Measurements from ENCODE around the gene HECTD4.
"Not testable (repeated sequence)": the region's sequence is repeated elsewhere in the genome, so short reads cannot be mapped to it uniquely, and the experiment has no call there.

HECTD4 gene

DNA sequence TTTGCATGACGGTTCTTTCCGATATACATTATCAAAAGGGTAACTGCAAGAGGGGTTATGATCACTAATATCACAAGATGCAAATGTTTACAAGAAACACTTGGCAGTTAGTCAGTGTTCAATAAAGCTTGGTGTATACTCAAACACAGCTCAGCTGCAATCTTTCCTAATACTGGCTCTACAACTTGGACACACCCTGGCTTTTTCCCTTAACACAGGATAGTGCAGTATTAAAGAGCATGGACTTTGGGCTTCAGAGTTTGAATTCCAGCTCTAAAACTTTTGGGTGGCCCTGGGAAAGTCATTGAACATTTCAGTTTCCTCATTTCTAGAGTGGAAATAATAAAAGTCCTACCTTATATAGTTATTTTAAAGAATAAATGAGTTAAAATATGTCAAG lies 107.0 kb downstream of the HECTD4 start:
- Mint-ChIP-seq H3K4me3 (no peak overlapping the region), H3K27ac (no peak overlapping the region), H3K36me3 (ENCODE audit: low read depth) (peaks cover 73% of the 10 kb centered on the region), H3K4me1 (ENCODE audit: low read depth) (no peaks in the 10 kb centered on the region), H3K9me3 (no peaks in the 10 kb centered on the region), H3K27me3 (no peaks in the 10 kb centered on the region)
- intact Hi-C loops (cut with micrococcal nuclease) = no loop called here

DNA sequence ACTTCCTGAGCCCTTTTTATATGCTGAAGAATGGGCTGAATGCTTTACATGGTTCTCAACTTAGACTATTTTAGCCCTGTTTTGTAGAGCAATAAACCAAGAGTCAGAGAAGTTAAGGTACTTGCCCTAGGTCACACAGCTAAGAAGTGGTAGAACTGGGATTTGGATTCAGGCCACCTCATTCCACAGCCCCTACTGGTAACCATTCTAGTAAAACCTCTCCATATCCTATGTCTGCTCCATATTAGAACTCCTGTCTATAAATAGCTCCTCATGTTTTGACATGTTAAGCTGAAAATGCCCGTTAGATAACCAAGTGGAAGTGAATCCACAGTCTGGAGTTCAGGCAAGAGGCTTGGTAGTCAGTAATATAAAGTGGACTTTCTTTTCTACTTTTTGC lies 111.6 kb downstream of the HECTD4 start:
- intact Hi-C loops (cut with micrococcal nuclease) = no loop called here
- Mint-ChIP-seq H3K9me3 (no peaks in the 10 kb centered on the region), H3K4me3 (no peak overlapping the region), H3K4me1 (ENCODE audit: low read depth) (no peaks in the 10 kb centered on the region), H3K27me3 (no peaks in the 10 kb centered on the region), H3K36me3 (ENCODE audit: low read depth) (peaks cover 79% of the 10 kb centered on the region), H3K27ac (no peak overlapping the region)

DNA sequence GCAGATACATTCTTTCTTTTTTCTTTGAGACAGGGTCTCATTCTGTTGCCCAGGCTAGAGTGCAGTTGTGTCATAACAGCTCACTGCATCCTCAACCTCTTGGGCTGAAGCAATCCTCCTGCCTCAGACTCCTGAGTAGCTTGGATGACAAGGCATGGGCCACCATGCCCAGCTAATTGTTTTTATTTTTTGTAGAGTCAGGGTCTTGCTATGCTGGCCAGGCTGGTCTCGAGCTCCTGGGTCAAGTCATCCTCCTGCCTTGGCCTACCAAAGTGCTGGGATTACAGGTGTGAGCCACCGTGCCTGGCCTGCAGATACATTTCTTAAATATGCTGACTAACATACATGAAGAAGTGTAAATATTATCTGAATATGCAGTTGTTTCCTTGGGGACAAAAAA lies 115.8 kb downstream of the HECTD4 start:
- Mint-ChIP-seq H3K36me3 (ENCODE audit: low read depth) (peaks cover 77% of the 10 kb centered on the region), H3K4me3 (no peak overlapping the region), H3K9me3 (no peaks in the 10 kb centered on the region), H3K27ac (no peak overlapping the region), H3K27me3 (no peaks in the 10 kb centered on the region), H3K4me1 (ENCODE audit: low read depth) (no peaks in the 10 kb centered on the region)
- intact Hi-C loops (cut with micrococcal nuclease) = no loop called here

DNA sequence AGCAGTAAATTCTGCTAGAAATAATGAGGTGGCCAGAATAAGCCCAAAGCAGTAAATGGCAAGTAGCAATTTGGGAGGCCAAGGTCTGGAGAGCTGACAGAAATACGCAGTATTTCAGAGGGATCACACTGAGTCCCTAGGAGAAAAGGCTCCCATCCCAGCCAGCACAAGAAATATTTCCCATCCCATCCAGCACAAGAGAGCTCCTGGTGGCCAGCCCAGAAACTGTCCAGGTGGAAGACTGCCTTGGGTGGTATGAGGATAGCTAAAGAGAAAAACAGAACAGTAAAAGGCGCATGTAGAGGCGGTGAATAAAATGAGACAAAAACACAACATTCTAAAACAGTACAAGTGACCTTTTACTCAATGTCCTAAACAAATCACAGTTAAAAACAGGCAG lies 120.7 kb downstream of the HECTD4 start:
- Mint-ChIP-seq H3K36me3 (ENCODE audit: low read depth) (peaks cover 82% of the 10 kb centered on the region), H3K27ac (no peak overlapping the region)
- intact Hi-C loops (cut with micrococcal nuclease) = no loop called here

DNA sequence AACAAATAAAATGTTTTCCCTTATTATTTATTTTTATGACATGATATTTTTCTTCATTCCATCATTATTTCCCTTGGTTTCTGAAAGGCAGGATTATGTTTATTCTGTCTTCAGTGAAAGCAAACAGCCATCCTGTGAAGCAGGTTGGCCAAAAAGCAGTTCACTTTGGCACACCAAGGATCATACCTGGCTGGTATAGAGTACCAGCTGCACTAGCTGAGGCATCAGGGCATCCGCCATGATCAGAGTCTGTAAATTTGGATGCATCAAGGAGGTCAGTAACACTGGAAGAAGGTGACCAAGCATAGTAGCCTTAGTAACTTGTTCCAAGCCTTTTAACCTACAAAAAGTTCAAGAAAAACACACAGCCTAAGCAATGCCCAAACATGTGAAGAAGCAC lies 123.3 kb downstream of the HECTD4 start:
- intact Hi-C loops (cut with micrococcal nuclease) = no loop called here
- peaks cover 79% of the 10 kb centered on the region for H3K36me3 Mint-ChIP-seq (ENCODE audit: low read depth)

More for the DNA sequence above, 120.7 kb downstream of the HECTD4 start:
- no peaks in the 10 kb centered on the region for H3K9me3 Mint-ChIP-seq
- no peaks in the 10 kb centered on the region for H3K4me1 Mint-ChIP-seq (ENCODE audit: low read depth)
- no peaks in the 10 kb centered on the region for H3K27me3 Mint-ChIP-seq
- H3K4me3 Mint-ChIP-seq = no peak overlapping the region

DNA sequence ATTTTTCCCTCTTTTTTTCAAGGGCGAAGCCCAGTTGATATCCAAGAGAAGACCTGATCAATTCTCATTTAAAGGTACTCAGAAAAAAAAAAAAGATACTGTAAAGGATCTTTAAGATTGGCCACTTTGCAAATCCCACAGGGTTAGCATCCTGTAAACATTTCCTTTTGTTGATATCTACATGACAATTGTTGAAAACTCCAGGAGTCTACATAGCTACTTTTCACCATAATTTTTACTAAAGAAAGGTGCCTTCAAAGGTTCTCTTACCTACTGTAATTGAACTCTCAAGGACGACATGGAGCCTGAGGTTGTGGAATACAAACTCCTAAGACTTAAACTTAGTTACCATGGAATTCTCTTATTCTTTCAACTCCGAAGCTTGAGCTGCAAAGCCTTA lies 125.5 kb downstream of the HECTD4 start:
- Mint-ChIP-seq H3K4me3 (no peak overlapping the region), H3K36me3 (ENCODE audit: low read depth) (peaks cover 92% of the 10 kb centered on the region), H3K27me3 (no peaks in the 10 kb centered on the region), H3K27ac (no peak overlapping the region), H3K9me3 (no peaks in the 10 kb centered on the region), H3K4me1 (ENCODE audit: low read depth) (no peaks in the 10 kb centered on the region)
- intact Hi-C loops (cut with micrococcal nuclease) = no loop called here

More for the DNA sequence above, 123.3 kb downstream of the HECTD4 start:
- H3K4me3 Mint-ChIP-seq = no peak overlapping the region
- H3K4me1 Mint-ChIP-seq (ENCODE audit: low read depth) = no peaks in the 10 kb centered on the region
- H3K27ac Mint-ChIP-seq = no peak overlapping the region
- no peaks in the 10 kb centered on the region for H3K9me3 Mint-ChIP-seq
- no peaks in the 10 kb centered on the region for H3K27me3 Mint-ChIP-seq

DNA sequence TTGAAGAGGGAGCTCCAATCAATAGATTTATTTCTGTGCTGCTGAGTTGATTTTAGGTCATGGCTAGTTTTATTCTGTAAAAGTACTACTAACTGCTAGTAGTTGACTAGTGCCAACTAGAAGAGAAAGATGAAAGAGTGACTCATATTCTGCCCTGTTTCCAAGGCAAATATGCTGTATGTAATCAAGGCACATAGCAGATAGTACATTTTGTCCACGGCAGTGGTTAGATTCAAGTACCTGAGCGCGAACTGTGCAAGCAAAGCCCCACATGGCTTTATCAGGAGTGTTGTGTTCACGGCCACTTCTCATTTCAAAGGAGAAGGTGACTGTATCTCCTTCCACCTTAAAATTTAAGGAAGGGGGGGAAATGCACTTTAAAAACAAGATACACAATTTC lies 130.0 kb downstream of the HECTD4 start:
- Mint-ChIP-seq H3K27me3 (no peaks in the 10 kb centered on the region), H3K36me3 (ENCODE audit: low read depth) (peaks cover 88% of the 10 kb centered on the region), H3K4me1 (ENCODE audit: low read depth) (no peaks in the 10 kb centered on the region), H3K4me3 (no peak overlapping the region), H3K9me3 (no peaks in the 10 kb centered on the region), H3K27ac (no peak overlapping the region)
- intact Hi-C loops (cut with micrococcal nuclease) = no loop called here

DNA sequence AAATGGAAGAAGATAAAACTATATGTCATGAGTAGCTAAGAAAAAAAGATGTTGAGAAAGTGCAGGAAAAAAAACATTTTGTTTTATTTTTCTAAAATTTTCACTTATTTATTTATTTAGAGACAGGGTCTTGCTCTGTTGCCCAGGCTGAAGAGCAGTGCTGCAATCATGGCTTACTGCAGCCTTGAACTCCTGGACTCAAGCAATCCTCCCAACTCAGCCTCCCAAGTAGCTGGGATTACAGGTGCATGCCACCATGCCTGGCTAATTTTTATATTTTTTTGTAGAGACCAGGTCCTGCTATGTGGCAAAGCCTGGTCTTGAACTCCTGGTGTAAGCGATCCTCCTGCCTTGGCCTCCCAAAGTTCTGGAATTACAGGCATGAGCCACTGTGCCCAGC lies 137.3 kb downstream of the HECTD4 start:
- H3K9me3 Mint-ChIP-seq; H3K27ac Mint-ChIP-seq; H3K4me1 Mint-ChIP-seq (ENCODE audit: low read depth); H3K27me3 Mint-ChIP-seq; H3K4me3 Mint-ChIP-seq; intact Hi-C loops (cut with micrococcal nuclease): not testable (repeated sequence)
- peaks cover 79% of the 10 kb centered on the region for H3K36me3 Mint-ChIP-seq (ENCODE audit: low read depth)

DNA sequence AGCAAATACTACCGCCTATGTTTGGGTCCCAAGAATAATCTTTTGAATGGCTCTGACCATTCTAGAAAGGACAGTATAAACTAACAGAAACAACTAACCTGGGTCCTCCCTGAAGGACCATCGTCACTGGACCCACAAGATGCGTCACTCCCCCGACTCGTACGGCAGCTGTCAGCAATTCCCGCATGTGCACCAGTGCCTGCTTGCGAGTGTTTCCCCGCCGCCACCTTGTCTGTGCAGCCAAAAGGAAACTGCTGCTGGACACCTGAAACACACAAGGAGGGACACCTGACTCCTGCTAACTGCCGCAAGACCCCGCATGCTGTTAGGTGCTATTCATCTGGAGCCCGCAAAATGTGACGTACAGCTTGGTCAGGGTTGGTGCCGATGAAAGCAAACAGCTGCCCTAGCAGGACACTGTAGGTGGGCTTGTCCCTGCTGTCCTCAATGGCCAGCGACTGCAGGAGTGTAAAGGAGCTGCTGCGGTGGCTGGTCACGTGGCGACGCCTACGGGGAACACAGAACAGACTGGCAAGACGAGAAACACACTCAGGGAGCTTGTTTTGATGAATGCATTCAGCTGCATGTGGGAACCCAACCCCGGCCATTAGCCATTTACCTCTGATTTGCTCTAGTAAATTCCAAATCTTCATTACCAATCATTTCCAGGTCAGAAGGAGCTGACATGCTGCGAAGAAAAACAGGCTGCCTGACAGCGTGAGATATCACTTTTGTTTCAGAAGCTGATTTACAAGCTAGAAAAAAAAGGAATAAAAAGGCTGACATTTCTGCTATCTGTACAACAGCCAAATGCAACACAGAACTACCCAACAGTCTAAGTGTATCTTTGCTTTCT lies 138.7 kb downstream of the HECTD4 start:
- Mint-ChIP-seq H3K9me3 (no peaks in the 10 kb centered on the region), H3K4me1 (ENCODE audit: low read depth) (no peaks in the 10 kb centered on the region), H3K4me3 (no peak overlapping the region), H3K27me3 (no peaks in the 10 kb centered on the region), H3K36me3 (ENCODE audit: low read depth) (peaks cover 79% of the 10 kb centered on the region), H3K27ac (no peak overlapping the region)
- intact Hi-C loops (cut with micrococcal nuclease) = no loop called here

DNA sequence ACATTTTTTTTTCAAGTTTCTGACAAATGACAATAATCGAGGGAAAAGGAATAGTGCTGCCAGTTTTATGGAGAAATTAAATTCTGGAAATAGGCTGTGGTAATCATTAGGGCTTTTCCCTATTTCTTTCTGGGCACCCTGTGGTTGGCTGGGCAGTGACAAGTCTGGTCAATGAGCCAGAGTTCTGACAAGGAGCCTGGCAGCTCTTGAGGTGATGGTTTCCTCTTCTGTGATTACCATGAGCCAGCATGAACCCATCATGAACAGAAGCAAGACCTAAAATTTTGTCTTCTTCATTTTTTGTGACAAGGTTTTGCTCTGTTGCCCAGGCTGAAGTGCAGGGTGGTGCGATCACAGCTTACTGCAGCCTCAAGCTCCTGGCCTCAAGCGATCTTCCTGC lies 141.1 kb downstream of the HECTD4 start:
- no peaks in the 10 kb centered on the region for H3K27me3 Mint-ChIP-seq
- intact Hi-C loops (cut with micrococcal nuclease) = no loop called here

DNA sequence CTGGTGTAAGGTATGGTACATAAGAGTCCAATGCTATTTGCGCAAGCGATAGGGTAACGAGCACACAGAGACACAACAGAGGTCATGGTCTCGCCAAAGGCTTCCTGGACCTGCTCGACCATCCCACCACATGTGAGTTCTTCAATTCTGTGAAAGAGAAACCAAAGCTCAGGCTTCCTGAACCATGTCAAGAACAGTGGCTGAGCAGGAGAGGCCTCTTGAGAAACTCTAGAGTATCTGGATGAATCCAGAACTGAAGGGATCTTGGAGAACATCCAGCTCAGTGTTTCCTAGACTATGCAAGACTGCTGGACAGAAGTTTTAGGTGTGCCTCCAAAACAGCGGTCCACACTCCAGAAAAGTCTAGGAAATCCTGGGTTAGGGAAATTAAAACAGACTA lies 142.3 kb downstream of the HECTD4 start:
- H3K4me1 Mint-ChIP-seq (ENCODE audit: low read depth) = no peaks in the 10 kb centered on the region
- H3K36me3 Mint-ChIP-seq (ENCODE audit: low read depth) = peaks cover 98% of the 10 kb centered on the region
- no peaks in the 10 kb centered on the region for H3K9me3 Mint-ChIP-seq
- H3K27ac Mint-ChIP-seq = no peak overlapping the region
- intact Hi-C loops (cut with micrococcal nuclease) = no loop called here
- H3K27me3 Mint-ChIP-seq = no peaks in the 10 kb centered on the region
- H3K4me3 Mint-ChIP-seq = no peak overlapping the region

More for the DNA sequence above, 141.1 kb downstream of the HECTD4 start:
- Mint-ChIP-seq H3K36me3 (ENCODE audit: low read depth) (peaks cover 93% of the 10 kb centered on the region), H3K9me3 (no peaks in the 10 kb centered on the region), H3K4me1 (ENCODE audit: low read depth) (no peaks in the 10 kb centered on the region), H3K27ac (no peak overlapping the region), H3K4me3 (no peak overlapping the region)

DNA sequence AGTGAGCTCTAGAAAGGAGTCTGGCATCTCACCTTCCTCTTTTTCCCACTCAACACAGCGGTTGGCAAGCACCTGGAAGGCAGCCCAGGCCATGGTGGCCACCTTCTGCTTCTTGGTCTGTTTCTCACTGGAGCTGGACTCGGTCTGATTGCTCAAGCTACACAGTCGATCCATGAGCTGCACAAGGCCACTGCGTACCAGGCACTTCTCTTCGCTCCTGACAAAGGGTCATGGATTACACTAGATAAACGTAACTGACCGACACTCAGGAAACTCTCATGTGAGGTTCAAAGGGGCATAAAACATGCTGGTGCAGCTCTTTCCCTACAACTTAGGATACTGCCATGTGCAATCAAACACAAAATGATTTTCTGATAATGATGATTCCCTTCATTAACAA lies 143.2 kb downstream of the HECTD4 start:
- Mint-ChIP-seq H3K4me1 (ENCODE audit: low read depth) (no peaks in the 10 kb centered on the region), H3K27me3 (no peaks in the 10 kb centered on the region), H3K27ac (no peak overlapping the region), H3K36me3 (ENCODE audit: low read depth) (peaks cover 99% of the 10 kb centered on the region), H3K9me3 (no peaks in the 10 kb centered on the region), H3K4me3 (no peak overlapping the region)
- intact Hi-C loops (cut with micrococcal nuclease) = no loop called here

DNA sequence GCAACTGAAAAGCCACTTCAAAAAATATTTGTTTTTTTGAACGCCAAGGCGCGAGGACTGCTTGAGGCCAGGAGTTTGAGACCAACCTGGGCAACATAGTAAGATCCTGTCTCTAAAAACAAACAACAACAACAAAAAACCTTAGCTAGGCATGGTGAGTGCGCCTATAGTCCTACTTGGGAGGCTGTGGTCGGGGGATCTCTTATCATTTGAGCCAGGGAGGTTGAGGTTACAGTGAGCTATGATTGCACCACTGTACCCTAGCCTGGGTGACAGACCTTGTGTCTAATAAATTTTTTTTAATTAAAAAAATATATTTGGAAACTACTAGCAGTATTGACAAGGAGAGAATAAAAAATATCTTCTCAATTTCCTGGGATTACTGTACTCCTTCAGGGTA lies 143.8 kb downstream of the HECTD4 start:
- Mint-ChIP-seq H3K9me3 (no peaks in the 10 kb centered on the region), H3K27me3 (no peaks in the 10 kb centered on the region), H3K27ac (no peak overlapping the region), H3K4me1 (ENCODE audit: low read depth) (no peaks in the 10 kb centered on the region), H3K4me3 (no peak overlapping the region), H3K36me3 (ENCODE audit: low read depth) (peaks cover 99% of the 10 kb centered on the region)
- intact Hi-C loops (cut with micrococcal nuclease) = no loop called here

DNA sequence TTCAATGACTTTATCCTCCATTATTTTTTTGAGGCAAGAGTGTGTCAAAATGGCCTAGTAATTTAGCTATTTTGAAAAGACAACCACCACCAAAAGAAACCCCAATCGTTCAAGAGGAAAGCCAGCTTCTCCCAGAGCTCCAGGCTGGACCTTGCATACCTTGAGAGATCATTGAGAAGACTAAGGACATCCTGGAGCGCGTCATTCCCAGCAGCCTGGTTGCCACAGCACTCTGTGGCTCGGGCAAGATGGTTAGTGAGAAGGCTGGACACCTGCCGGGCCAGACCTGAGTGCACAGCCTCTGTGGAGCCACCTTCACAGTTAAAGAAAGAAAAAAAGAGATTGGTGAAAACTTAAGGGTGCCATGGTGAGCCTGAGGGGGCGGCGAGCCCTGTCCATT lies 145.4 kb downstream of the HECTD4 start:
- Mint-ChIP-seq H3K27me3 (no peaks in the 10 kb centered on the region), H3K4me1 (ENCODE audit: low read depth) (no peaks in the 10 kb centered on the region), H3K36me3 (ENCODE audit: low read depth) (peaks cover 99% of the 10 kb centered on the region), H3K27ac (no peak overlapping the region), H3K9me3 (no peaks in the 10 kb centered on the region), H3K4me3 (no peak overlapping the region)
- intact Hi-C loops (cut with micrococcal nuclease) = no loop called here

DNA sequence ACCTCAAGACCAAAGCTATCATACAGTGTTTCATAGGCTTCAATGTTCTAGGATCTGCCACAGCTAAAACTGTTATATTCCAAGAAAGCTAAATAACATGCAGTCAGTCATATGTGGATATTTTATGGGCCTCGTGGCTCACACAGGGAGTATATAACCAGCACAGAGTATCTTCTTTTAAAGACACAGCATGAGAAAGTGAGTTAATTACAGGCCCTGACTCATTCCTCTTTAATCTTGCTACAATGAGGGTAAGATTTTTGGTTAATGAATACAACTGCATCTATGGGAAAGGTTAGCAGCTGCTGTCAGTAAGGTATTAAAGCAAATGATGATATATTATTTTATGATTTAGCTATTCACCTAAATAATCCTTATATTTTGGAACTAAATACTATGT lies 145.8 kb downstream of the HECTD4 start:
- Mint-ChIP-seq H3K27ac (no peak overlapping the region), H3K4me1 (ENCODE audit: low read depth) (no peaks in the 10 kb centered on the region), H3K27me3 (no peaks in the 10 kb centered on the region), H3K9me3 (no peaks in the 10 kb centered on the region), H3K4me3 (no peak overlapping the region), H3K36me3 (ENCODE audit: low read depth) (peaks cover 99% of the 10 kb centered on the region)
- intact Hi-C loops (cut with micrococcal nuclease) = no loop called here

Measured in dendritic cell treated with granulocyte-macrophage colony-stimulating factor and Interleukin-4, amounts not matched to agents 40 ng/mL and 50 ng/mL, for 4 days (primary cell).